Nephron progenitor cell (in vitro differentiated cells): ENCODE results near the gene MAML2.
A peak's percentile ranks its signal among the peaks of the same experiment; 100 is the strongest.
"Not testable (repeated sequence)": the region's sequence is repeated elsewhere in the genome, so short reads cannot be mapped to it uniquely, and the experiment has no call there.

Source experiments
- DNase-seq: peaks from one replicate; pipeline ENCODE4 v3.0.0; 2021
- H3K27ac Mint-ChIP-seq: 2 replicates; pipeline ENCODE4 v1.8.0; 2021; ENCODE audit warnings: mild to moderate bottlenecking, moderate library complexity, mixed read lengths
- H3K27me3 Mint-ChIP-seq: 2 replicates; pipeline ENCODE4 v1.8.0; 2021; ENCODE audit warnings: mild to moderate bottlenecking, low read depth, mixed read lengths; ENCODE audit not compliant: poor library complexity
- H3K36me3 Mint-ChIP-seq: 2 replicates; pipeline ENCODE4 v1.8.0; 2021; ENCODE audit warnings: low read depth, mixed read lengths
- H3K4me1 Mint-ChIP-seq: 2 replicates; pipeline ENCODE4 v1.8.0; 2021; ENCODE audit warnings: mixed read lengths
- H3K4me3 Mint-ChIP-seq: 2 replicates; pipeline ENCODE4 v1.8.0; 2021; ENCODE audit warnings: mild to moderate bottlenecking, moderate library complexity, mixed read lengths
- H3K9me3 Mint-ChIP-seq: 2 replicates; pipeline ENCODE4 v1.8.0; 2021; ENCODE audit warnings: mild to moderate bottlenecking, moderate library complexity, mixed read lengths
- TF ChIP-seq, protein P1 (sequence below): fragments of 200-600 bp; sonication (generic); IDR thresholded peaks from 2 replicates; pipeline ENCODE4 v1.5.0; 2021; ENCODE audit warnings: antibody characterized with exemption

The MAML2 gene

DNA sequence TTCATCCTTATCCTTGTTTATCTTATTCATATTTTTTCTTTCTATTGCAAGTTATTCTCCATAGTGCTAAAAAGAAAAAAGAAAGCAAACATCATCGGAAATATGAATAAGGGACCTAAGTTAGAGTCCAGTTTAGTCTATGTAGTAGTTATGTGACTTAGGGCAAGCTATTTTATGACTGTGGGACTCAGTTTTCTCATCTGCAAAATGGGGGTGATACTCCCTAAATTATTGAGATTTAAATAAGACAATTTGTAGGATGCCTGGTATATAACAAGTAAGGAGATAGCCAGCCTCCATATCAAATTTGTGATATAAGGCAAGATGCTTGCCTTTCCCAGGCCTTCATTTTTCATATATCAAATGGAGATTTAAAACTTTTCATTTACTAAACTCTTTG lies 69.5 kb downstream of the MAML2 start:
- no peaks in the 10 kb centered on the region for H3K27me3 Mint-ChIP-seq
- TF ChIP-seq, protein P1, sequence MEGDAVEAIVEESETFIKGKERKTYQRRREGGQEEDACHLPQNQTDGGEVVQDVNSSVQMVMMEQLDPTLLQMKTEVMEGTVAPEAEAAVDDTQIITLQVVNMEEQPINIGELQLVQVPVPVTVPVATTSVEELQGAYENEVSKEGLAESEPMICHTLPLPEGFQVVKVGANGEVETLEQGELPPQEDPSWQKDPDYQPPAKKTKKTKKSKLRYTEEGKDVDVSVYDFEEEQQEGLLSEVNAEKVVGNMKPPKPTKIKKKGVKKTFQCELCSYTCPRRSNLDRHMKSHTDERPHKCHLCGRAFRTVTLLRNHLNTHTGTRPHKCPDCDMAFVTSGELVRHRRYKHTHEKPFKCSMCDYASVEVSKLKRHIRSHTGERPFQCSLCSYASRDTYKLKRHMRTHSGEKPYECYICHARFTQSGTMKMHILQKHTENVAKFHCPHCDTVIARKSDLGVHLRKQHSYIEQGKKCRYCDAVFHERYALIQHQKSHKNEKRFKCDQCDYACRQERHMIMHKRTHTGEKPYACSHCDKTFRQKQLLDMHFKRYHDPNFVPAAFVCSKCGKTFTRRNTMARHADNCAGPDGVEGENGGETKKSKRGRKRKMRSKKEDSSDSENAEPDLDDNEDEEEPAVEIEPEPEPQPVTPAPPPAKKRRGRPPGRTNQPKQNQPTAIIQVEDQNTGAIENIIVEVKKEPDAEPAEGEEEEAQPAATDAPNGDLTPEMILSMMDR: no peak
- no peak for DNase-seq
- no peak overlapping the region for H3K27ac Mint-ChIP-seq
- H3K4me1 Mint-ChIP-seq: peaks cover 17% of the 10 kb centered on the region
- H3K4me3 Mint-ChIP-seq: no peak overlapping the region
- peaks cover 33% of the 10 kb centered on the region for H3K9me3 Mint-ChIP-seq
- peaks cover 44% of the 10 kb centered on the region for H3K36me3 Mint-ChIP-seq

DNA sequence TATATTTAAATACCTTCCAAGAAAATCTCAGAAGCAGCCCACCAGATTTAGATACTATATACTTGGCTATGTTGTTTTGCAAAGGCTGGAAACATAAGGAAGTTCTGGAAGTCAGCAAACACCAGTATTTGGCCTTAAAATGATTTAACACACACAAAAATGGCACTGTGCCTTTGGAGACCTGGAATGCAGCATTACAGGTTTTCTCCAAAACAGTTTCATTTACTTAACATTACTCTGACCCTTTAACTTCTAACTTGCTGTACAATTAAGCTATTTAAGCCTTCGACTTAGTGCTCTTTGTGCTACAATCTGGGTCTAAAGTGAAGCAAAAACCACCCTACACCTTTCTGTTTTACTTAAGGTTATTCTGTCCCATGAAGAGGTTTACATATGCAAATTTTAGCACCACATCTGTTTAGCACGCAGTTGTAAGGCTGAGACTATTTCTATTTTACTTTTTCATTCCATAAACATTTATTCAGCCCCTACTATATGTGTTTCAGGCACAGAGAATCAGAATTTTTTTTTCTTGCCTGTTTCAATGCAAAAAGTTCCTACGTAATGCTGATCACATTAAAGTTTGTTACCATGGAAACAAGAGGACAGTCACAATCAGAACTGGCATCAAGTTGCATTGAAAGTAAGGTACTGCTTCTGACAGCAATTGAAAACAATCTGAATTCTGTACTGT lies 70.3 kb downstream of the MAML2 start:
- Mint-ChIP-seq H3K36me3 (peaks cover 45% of the 10 kb centered on the region), H3K27ac (no peak overlapping the region), H3K4me3 (no peak overlapping the region)

DNA sequence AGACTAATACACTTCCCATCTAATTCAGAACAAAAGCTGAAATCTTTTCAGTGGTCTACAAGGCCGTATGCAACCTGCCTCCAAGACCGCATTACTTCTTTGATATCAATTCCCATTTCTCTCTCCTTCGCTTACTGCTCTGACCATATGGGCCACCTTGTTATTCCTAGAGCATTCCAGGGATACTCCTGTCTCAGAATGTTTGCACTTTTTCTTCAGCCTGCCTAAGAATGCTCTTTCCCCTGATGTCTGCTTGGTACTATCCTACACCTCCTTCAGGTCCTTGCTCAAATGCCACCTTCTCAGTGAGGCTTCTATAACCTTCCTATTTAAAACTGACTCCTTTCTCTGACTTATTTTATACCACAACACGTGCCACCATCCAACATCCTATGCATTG lies 71.2 kb downstream of the MAML2 start:
- Mint-ChIP-seq H3K4me1 (peaks cover 11% of the 10 kb centered on the region), H3K36me3 (peaks cover 51% of the 10 kb centered on the region), H3K4me3 (no peak overlapping the region), H3K27ac (no peak overlapping the region), H3K9me3 (peaks cover 35% of the 10 kb centered on the region), H3K27me3 (no peaks in the 10 kb centered on the region)
- TF ChIP-seq, protein P1: no peak
- no peak for DNase-seq

More for the DNA sequence above, 70.3 kb downstream of the MAML2 start:
- Mint-ChIP-seq H3K9me3 (peaks cover 35% of the 10 kb centered on the region), H3K4me1 (peaks cover 11% of the 10 kb centered on the region), H3K27me3 (no peaks in the 10 kb centered on the region)
- DNase-seq: no peak
- TF ChIP-seq, protein P1: no peak

DNA sequence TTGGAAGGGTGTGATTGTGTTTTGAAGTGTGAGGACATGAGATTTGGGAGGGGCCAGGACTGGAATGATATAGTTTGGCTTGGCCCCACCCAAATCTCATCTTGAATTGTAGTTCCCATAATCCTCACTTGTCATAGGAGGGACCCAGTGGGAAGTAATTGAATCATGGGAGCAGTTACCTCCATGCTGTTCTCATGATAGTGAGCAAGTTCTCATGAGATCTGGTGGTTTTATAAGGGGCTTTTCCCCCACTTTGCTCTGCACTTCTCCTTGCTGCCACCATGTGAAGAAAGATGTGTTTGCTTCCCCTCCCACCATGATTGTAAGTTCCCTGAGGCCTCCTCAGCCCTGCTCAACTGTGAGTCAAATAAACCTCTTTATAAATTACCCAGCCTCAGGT lies 71.6 kb downstream of the MAML2 start:
- H3K27ac Mint-ChIP-seq, H3K4me3 Mint-ChIP-seq, H3K27me3 Mint-ChIP-seq, DNase-seq: not testable (repeated sequence)
- Mint-ChIP-seq H3K9me3 (peaks cover 35% of the 10 kb centered on the region), H3K4me1 (peaks cover 11% of the 10 kb centered on the region), H3K36me3 (peaks cover 55% of the 10 kb centered on the region)

DNA sequence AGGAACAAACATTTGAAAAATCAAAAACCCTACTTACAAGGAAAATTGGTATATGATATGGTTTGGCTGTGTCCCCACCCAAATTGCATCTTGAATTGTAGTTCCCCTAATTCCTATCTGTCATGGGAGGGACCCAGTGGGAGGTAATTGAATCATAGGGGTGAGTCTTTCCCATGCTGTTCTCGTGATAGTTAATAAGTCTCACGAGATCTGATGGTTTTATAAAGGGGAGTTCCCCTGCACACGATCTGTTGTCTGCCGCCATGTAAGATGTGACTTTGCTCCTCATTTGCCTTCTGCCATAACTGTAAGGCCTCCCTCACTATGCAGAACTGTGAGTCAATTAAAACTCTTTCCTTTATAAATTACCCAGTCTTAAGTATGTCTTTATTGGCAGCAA lies 74.5 kb downstream of the MAML2 start:
- not testable (repeated sequence) for DNase-seq, H3K4me3 Mint-ChIP-seq, H3K27ac Mint-ChIP-seq, H3K27me3 Mint-ChIP-seq
- H3K9me3 Mint-ChIP-seq: peaks cover 35% of the 10 kb centered on the region
- peaks cover 55% of the 10 kb centered on the region for H3K36me3 Mint-ChIP-seq
- peaks cover 18% of the 10 kb centered on the region for H3K4me1 Mint-ChIP-seq

DNA sequence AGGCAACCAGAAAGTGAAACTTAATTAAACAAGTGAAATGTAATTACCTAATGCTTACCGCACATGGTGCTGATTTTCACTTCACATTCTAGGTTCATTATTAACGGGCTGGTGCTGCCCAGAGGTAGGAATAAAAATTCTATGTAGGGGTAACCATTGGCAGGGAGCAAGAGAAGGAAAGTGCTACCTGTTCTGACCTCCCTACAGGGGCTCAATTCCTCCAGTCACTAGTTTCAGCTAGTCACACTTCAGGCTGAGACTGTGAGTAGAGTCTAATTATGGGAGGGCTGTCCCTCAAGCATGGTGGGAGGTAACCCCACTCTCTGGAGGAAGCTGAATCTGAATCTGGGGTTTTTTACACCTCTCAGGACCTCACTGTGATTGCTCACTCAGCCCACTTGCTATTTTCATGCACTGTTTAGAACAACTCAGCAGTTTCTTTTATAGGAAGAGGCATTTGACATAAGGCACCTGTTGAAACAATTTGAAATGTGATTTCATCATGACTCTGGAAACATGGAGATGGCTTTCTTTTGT lies 75.4 kb downstream of the MAML2 start:
- TF ChIP-seq, protein P1: no peak
- Mint-ChIP-seq H3K4me1 (peaks cover 12% of the 10 kb centered on the region), H3K4me3 (no peak overlapping the region), H3K9me3 (peaks cover 35% of the 10 kb centered on the region), H3K36me3 (peaks cover 57% of the 10 kb centered on the region), H3K27me3 (no peaks in the 10 kb centered on the region), H3K27ac (no peak overlapping the region)
- DNase-seq: no peak

DNA sequence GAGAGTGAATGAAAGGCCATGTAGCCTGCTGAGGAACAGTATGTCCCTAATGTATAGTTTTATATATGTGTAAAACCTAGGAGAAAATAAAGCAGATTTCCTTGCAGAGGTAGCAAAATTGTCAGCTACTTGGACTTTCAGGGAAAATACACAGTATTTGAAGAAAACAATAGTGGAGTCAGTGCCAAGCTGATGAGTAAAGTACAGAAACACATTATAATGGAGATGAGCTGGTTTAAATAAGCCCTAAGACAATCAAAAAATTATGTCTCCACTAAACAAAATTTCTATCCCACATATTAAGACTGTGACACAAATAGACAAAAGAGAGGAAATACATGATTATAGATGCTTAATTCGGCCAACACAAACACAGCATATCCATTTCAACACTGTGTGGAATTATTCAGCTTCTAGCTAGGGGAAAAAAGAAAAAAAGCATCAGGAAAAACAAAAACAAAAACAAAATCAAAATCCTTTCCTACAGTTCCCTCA lies 75.9 kb downstream of the MAML2 start:
- peak overlapping the region; percentile 35 for H3K27ac Mint-ChIP-seq
- peaks cover 11% of the 10 kb centered on the region for H3K4me1 Mint-ChIP-seq
- DNase-seq: no peak
- no peak overlapping the region for H3K4me3 Mint-ChIP-seq
- H3K36me3 Mint-ChIP-seq: peaks cover 52% of the 10 kb centered on the region
- TF ChIP-seq, protein P1: no peak
- H3K9me3 Mint-ChIP-seq: peaks cover 34% of the 10 kb centered on the region
- no peaks in the 10 kb centered on the region for H3K27me3 Mint-ChIP-seq
